Measurements from ENCODE around the gene MEGF11.

DNA sequence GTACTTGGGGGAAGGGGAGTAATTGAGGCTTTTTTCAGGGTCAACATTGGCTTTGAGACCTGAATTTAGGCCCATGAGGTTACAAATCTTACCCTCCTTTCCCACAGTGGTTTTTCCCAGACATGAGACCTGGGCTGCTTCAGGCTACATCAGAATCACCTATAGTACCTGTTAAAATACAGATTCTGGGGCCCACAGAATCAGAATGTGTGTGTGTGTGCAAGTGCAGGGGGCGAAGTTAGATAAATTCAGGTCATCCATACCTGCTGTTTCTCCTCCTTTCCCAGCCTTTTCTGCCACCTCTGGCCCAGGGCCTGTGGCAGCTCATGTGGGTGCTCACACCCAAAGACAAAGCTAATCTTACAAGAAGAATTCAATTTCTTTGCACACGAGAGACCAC is 273.7 kb downstream of the MEGF11 start:
- TF ChIP-seq, protein P1, sequence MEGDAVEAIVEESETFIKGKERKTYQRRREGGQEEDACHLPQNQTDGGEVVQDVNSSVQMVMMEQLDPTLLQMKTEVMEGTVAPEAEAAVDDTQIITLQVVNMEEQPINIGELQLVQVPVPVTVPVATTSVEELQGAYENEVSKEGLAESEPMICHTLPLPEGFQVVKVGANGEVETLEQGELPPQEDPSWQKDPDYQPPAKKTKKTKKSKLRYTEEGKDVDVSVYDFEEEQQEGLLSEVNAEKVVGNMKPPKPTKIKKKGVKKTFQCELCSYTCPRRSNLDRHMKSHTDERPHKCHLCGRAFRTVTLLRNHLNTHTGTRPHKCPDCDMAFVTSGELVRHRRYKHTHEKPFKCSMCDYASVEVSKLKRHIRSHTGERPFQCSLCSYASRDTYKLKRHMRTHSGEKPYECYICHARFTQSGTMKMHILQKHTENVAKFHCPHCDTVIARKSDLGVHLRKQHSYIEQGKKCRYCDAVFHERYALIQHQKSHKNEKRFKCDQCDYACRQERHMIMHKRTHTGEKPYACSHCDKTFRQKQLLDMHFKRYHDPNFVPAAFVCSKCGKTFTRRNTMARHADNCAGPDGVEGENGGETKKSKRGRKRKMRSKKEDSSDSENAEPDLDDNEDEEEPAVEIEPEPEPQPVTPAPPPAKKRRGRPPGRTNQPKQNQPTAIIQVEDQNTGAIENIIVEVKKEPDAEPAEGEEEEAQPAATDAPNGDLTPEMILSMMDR (IDR thresholded peaks at IDR 0.05; ENCODE audit: low read length): no peak
- TF ChIP-seq EZH2 (IDR thresholded peaks at IDR 0.05; ENCODE audit: borderline replicate concordance, low read length): no peak
